HepG2 (cell line): Measurements from ENCODE around the gene TTC4. TPM values are rescaled to one million over a fixed set of nuclear protein-coding genes. Genes with fewer than 3 reads are reported as not detected.

Source experiments
- ATAC-seq: fragments of 200-7000 bp; cut with Tn5 transposase; 3 replicates; pipeline ENCODE4 v1.9.1; 2020; ENCODE audit warnings: mild to moderate bottlenecking, moderate library complexity
- BruUV-seq: library from RNA; stranded (reverse); fragments of 400-500 nt; replicated peaks from 2 replicates; lab custom pipeline; 2021; lab: Mats Ljungman, UMichigan
- CTCF ChIA-PET: fragments of 300-600 bp; formaldehyde crosslinking; extraction: SDS; loops from one replicate; lab custom pipeline; 2021; ENCODE audit warnings: low total read pairs, inconsistent platforms, low intra/inter-chr PET ratio; lab: Yijun Ruan, JAX
- POLR2A ChIA-PET: fragments of 350-600 bp; sonication (Branson Sonifier 250); formaldehyde crosslinking; loops from one replicate; lab custom pipeline; 2020; ENCODE audit warnings: antibody characterized with exemption, inconsistent platforms; lab: Yijun Ruan, JAX
- DNase-seq: peaks from one replicate; pipeline ENCODE4 v3.0.0-alpha.2; 2015; ENCODE audit warnings: low spot score
- FAIRE-seq: peaks from 3 replicates; lab custom pipeline; 2011; peaks lifted over from hg19 to GRCh38; lab: Jason Lieb, UNC
- H2AFZ ChIP-seq: one replicate; pipeline ENCODE4 v1.6.1; 2011; ENCODE audit warnings: low read length, inconsistent platforms
- H3K27ac ChIP-seq: fragments of 300-600 bp; 3 replicates; pipeline ENCODE4 v1.8.0; 2011; ENCODE audit warnings: mixed run types, mild to moderate bottlenecking, mixed read lengths, low read length, inconsistent platforms; ENCODE audit not compliant: insufficient read depth; ENCODE audit errors: extremely low read length
- H3K27me3 ChIP-seq, 2 experiments: fragments of 200-600 bp in 1 of 2; 2 replicates in 1 of 2; 3 replicates in 1 of 2; pipeline versions ENCODE4 v1.6.0 to v1.8.0; 2011; ENCODE audit warnings: low read length in 2 of 2, mild to moderate bottlenecking in 2 of 2, moderate library complexity in 2 of 2, inconsistent platforms in 1 of 2; ENCODE audit not compliant: insufficient read depth in 2 of 2, control insufficient read depth in 1 of 2
- H3K36me3 ChIP-seq, 2 experiments: fragments of 200-600 bp in 1 of 2; replicated peaks in 1 of 2; 2 replicates in 1 of 2; 3 replicates in 1 of 2; pipeline versions ENCODE4 v1.5.1 to v1.8.0; 2011; ENCODE audit warnings: low read length in 2 of 2, inconsistent platforms in 1 of 2; ENCODE audit not compliant: insufficient read depth in 2 of 2, control insufficient read depth in 1 of 2
- H3K4me1 ChIP-seq: 2 replicates; pipeline ENCODE4 v1.5.1; 2012; ENCODE audit warnings: low read length, inconsistent platforms; ENCODE audit not compliant: insufficient read depth
- H3K4me2 ChIP-seq: 2 replicates; pipeline ENCODE4 v1.6.0; 2011; ENCODE audit warnings: low read depth, low read length, inconsistent platforms
- H3K4me3 ChIP-seq, 3 experiments: fragments of 200-600 bp in 1 of 3; sonication (generic), shearing (Covaris generic) in 1 of 3; replicated peaks in 1 of 3; 2 replicates each; pipeline ENCODE4 v1.5.1; 2011 to 2016; ENCODE audit warnings: low read length in 3 of 3, inconsistent platforms in 2 of 3, low read depth in 2 of 3, mild to moderate bottlenecking in 2 of 3, control low read depth in 1 of 3, mixed read lengths in 1 of 3; ENCODE audit not compliant: insufficient read depth in 1 of 3
- H3K79me2 ChIP-seq: one replicate; pipeline ENCODE4 v1.6.1; 2011; ENCODE audit warnings: low read length, inconsistent platforms; ENCODE audit not compliant: insufficient read depth
- H3K9ac ChIP-seq: 2 replicates; pipeline ENCODE4 v1.6.0; 2011; ENCODE audit warnings: mild to moderate bottlenecking, low read depth, low read length, inconsistent platforms; ENCODE audit not compliant: insufficient read depth
- H3K9me3 ChIP-seq: 2 replicates; pipeline ENCODE4 v1.5.1; 2012; ENCODE audit warnings: mild to moderate bottlenecking, low read length
- H4K20me1 ChIP-seq: 2 replicates; pipeline ENCODE4 v1.6.0; 2011; ENCODE audit warnings: inconsistent platforms, mild to moderate bottlenecking, low read length, moderate library complexity; ENCODE audit not compliant: insufficient read depth
- ELF1 ChIP-seq: sonication (generic); formaldehyde crosslinking; IDR thresholded peaks from 2 replicates; pipeline ENCODE4 v1.4.0; 2020; ENCODE audit warnings: missing genetic modification reagents
- MIER3 ChIP-seq: IDR thresholded peaks from 2 replicates; pipeline ENCODE4 v1.6.1; 2016; ENCODE audit warnings: missing compliant biosample characterization, borderline replicate concordance
- STAG1 ChIP-seq: sonication (generic); formaldehyde crosslinking; IDR thresholded peaks from 2 replicates; pipeline ENCODE4 v1.4.0; 2020; ENCODE audit warnings: missing genetic modification reagents
- ZNF331 ChIP-seq: sonication (generic); formaldehyde crosslinking; IDR thresholded peaks from 2 replicates; pipeline ENCODE4 v1.4.0; 2020; ENCODE audit warnings: missing genetic modification reagents
- ZSCAN29 ChIP-seq: sonication (generic); formaldehyde crosslinking; conservative IDR thresholded peaks from 2 replicates; pipeline ENCODE4 v1.4.0; 2020; ENCODE audit warnings: mild to moderate bottlenecking, missing genetic modification reagents
- WGBS: methylation state at CpG from one replicate; pipeline ENCODE4 v1.1.6; 2017; ENCODE audit warnings: low lambda C conversion rate; 5-methylcytosine and 5-hydroxymethylcytosine counted together
- in situ Hi-C: cut with HindIII; loops from 2 replicates; pipeline ENCODE4 v1.10.0; 2017; ENCODE audit warnings: low pct_unique_long_range_greater_than_20kb; ENCODE audit not compliant: extremely low pct_ligation_motif_present
- intact Hi-C: fragments of 100-400 bp; cut with micrococcal nuclease; formaldehyde crosslinking; loops from one replicate; pipeline ENCODE4 v1.10.0; 2022; ENCODE audit not compliant: unreplicated experiment
- polyA plus RNA-seq, 8 experiments: library from polyadenylated mRNA; depleted of rRNA in 3 of 8; stranded (reverse) in 7 of 8; unstranded in 1 of 8; fragments of >200 nt; fragmentation: Illumina TruSeq in 4 of 8; extraction: Trizol in 4 of 8; gene quantifications; 2 replicates each; pipeline versions ENCODE4 v1.2.1 to v1.2.3, GENCODE V29; 2011 to 2016; ENCODE audit warnings: low read depth in 4 of 8, missing spikeins in 1 of 8, mixed read lengths in 1 of 8; ENCODE audit not compliant: insufficient read depth in 1 of 8
- total RNA-seq, 5 experiments: library from RNA; depleted of rRNA; stranded (reverse); fragments of >200 nt; fragmentation: Illumina TruSeq; extraction: Trizol; gene quantifications; 2 replicates each; pipeline ENCODE4 v1.2.3, GENCODE V29; 2016; ENCODE audit warnings: low read depth in 1 of 5

The TTC4 gene
- total and polyA plus RNA-seq, 2 of the 13 experiments (the other 11 are each of a cell fraction or from before 2014, with no cell fraction given): 13.1 to 24.7 TPM

DNA sequence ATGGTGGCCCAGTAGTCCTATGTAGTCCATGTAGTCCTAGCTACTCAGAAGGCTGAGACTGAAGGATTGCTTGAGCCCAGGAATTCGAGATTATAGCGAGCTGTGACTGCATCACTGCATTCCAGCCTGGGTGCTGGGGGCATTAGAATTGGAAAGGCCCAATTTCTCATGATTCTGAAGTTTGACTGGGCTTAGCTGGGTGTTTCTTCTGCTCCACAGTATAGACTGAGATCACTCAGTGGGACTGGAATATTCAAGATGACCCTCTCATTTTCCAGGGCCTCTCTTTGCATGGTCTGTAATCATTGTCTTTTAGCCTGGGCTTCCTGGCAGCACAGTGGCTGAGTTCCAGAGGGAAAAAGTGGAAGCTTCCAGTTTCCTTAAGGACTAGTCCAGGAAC lies 47.9 kb upstream of the TTC4 start:
- no peak overlapping the region for H3K4me2 ChIP-seq
- H2AFZ ChIP-seq: no peak overlapping the region
- no peaks in the 10 kb centered on the region for H3K79me2 ChIP-seq
- in situ Hi-C loops: no loop called here
- no peak overlapping the region for H3K4me3 ChIP-seq
- intact Hi-C loops: no loop called here
- H3K36me3 ChIP-seq: no peaks in the 10 kb centered on the region
- H3K9me3 ChIP-seq: peaks cover 4% of the 10 kb centered on the region; the same call in 1 of the 2 replicates
- no peaks in the 10 kb centered on the region for H3K4me1 ChIP-seq
- H3K9ac ChIP-seq: no peak overlapping the region
- FAIRE-seq (no peak), ATAC-seq (no peak), DNase-seq (no peak)
- no TSS peak for BruUV-seq
- H3K27me3 ChIP-seq: no peaks in the 10 kb centered on the region; a peak in 2 of 5 replicates
- no peak overlapping the region for H3K27ac ChIP-seq
- WGBS: 33% methylated on average over 2 of the region's 2 CpGs
- ChIA-PET CTCF (no interaction called here), POLR2A (no interaction called here)
- peak; percentile 98 for TF ChIP-seq ZNF331 (CRISPR knock-in tag)
- no peak for TF ChIP-seq MIER3 (CRISPR knock-in tag)
- no peak for TF ChIP-seq ZSCAN29 (CRISPR knock-in tag)
- no peaks in the 10 kb centered on the region for H4K20me1 ChIP-seq

DNA sequence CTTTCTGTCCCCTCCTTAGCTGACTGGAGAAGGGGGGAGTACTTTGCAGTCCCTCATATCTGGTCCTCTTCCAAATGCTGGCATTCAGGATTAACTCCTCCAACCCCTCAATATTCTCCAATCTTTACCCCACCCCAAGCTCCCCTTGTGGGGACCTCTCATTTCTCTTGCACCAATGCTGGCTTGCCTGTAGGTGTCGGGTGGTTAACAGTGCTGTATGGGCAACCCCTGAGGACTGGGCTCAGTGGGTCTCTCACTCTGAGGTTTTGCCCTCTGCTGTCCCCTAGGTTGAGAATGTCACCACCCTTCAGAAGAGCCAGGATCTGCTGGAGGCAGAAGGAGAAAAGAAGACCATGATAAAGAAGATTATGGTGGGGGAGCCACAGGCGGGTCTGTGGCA lies 47.1 kb upstream of the TTC4 start:
- BruUV-seq: no TSS peak
- peaks cover 4% of the 10 kb centered on the region; the same call in 1 of the 2 replicates for H3K9me3 ChIP-seq
- no peak overlapping the region for H3K27ac ChIP-seq
- DNase-seq (no peak), FAIRE-seq (no peak), ATAC-seq (peak; percentile 65)
- no peaks in the 10 kb centered on the region; a peak in 2 of 5 replicates for H3K27me3 ChIP-seq
- H3K4me2 ChIP-seq: no peak overlapping the region
- H4K20me1 ChIP-seq: no peaks in the 10 kb centered on the region
- CTCF ChIA-PET: no interaction called here
- WGBS: 29% methylated on average over 2 of the region's 2 CpGs
- H3K9ac ChIP-seq: no peak overlapping the region
- in situ Hi-C loops: no loop called here
- H2AFZ ChIP-seq: no peak overlapping the region
- no peak overlapping the region for H3K4me3 ChIP-seq
- H3K36me3 ChIP-seq: no peaks in the 10 kb centered on the region
- TF ChIP-seq STAG1 (CRISPR knock-in tag) (0 out of 2 replicates have a peak, but pooled peaks have one; percentile 8), ELF1 (CRISPR knock-in tag) (no peak)
- TF ChIP-seq, all 625 proteins: peak for 1
- POLR2A ChIA-PET: no interaction called here
- intact Hi-C loops: no loop called here
- Histone ChIP-seq H3K4me1 (no peaks in the 10 kb centered on the region), H3K79me2 (no peaks in the 10 kb centered on the region)
